ENCODE data around the gene ZFP36L2. TPM values are rescaled to one million over a fixed set of nuclear protein-coding genes. Genes with fewer than 3 reads are reported as not detected.

The ZFP36L2 gene
- total RNA-seq, 1 donor from 2014 or later: 39.8 TPM

- no peaks in the 10 kb centered on the region for H3K27me3 Mint-ChIP-seq (ENCODE audit: low read depth)
- H3K4me3 Mint-ChIP-seq: no peak overlapping the region
- no peaks in the 10 kb centered on the region for H3K9me3 Mint-ChIP-seq
- DNase-seq (ENCODE audit: low read depth, low spot score): no peak
- TF ChIP-seq CTCF (conservative IDR thresholded peaks at IDR 0.05): no peak
- H3K4me1 Mint-ChIP-seq: peaks cover 20% of the 10 kb centered on the region
- H3K27ac Mint-ChIP-seq (ENCODE audit: unreplicated experiment): peak overlapping the region; percentile 4
- H3K36me3 Mint-ChIP-seq (ENCODE audit: low read depth): peaks cover 9% of the 10 kb centered on the region
These were observed 40.3 kb upstream of the ZFP36L2 start for GRCh38 chr2:43266711-43267111.

GRCh38 chr2:43265421-43265820, 39.0 kb upstream of the ZFP36L2 start:
- Mint-ChIP-seq H3K36me3 (ENCODE audit: low read depth) (peaks cover 9% of the 10 kb centered on the region), H3K4me3 (no peak overlapping the region), H3K4me1 (peaks cover 19% of the 10 kb centered on the region), H3K9me3 (no peaks in the 10 kb centered on the region), H3K27me3 (ENCODE audit: low read depth) (no peaks in the 10 kb centered on the region), H3K27ac (ENCODE audit: unreplicated experiment) (peak overlapping the region; percentile 27)
- TF ChIP-seq CTCF (conservative IDR thresholded peaks at IDR 0.05): no peak
- DNase-seq (ENCODE audit: low read depth, low spot score): no peak

- no peak for DNase-seq (ENCODE audit: low read depth, low spot score)
- Mint-ChIP-seq H3K36me3 (ENCODE audit: low read depth) (peaks cover 9% of the 10 kb centered on the region), H3K9me3 (no peaks in the 10 kb centered on the region), H3K27ac (ENCODE audit: unreplicated experiment) (no peak overlapping the region), H3K4me3 (no peak overlapping the region), H3K4me1 (peaks cover 14% of the 10 kb centered on the region), H3K27me3 (ENCODE audit: low read depth) (no peaks in the 10 kb centered on the region)
- TF ChIP-seq CTCF (conservative IDR thresholded peaks at IDR 0.05): no peak
These were observed 38.6 kb upstream of the ZFP36L2 start for GRCh38 chr2:43265001-43265400.

- TF ChIP-seq CTCF (conservative IDR thresholded peaks at IDR 0.05): no peak
- Mint-ChIP-seq H3K36me3 (ENCODE audit: low read depth) (peaks cover 9% of the 10 kb centered on the region), H3K4me3 (no peak overlapping the region), H3K9me3 (no peaks in the 10 kb centered on the region), H3K27ac (ENCODE audit: unreplicated experiment) (no peak overlapping the region), H3K4me1 (no peaks in the 10 kb centered on the region), H3K27me3 (ENCODE audit: low read depth) (no peaks in the 10 kb centered on the region)
- no peak for DNase-seq (ENCODE audit: low read depth, low spot score)
These were observed 36.5 kb upstream of the ZFP36L2 start for GRCh38 chr2:43262951-43263350.

- TF ChIP-seq CTCF (conservative IDR thresholded peaks at IDR 0.05): no peak
- H3K4me1 Mint-ChIP-seq: no peaks in the 10 kb centered on the region
- H3K36me3 Mint-ChIP-seq (ENCODE audit: low read depth): peaks cover 9% of the 10 kb centered on the region
- no peaks in the 10 kb centered on the region for H3K9me3 Mint-ChIP-seq
- H3K27ac Mint-ChIP-seq (ENCODE audit: unreplicated experiment): peak overlapping the region; percentile 75
- H3K4me3 Mint-ChIP-seq: no peak overlapping the region
- no peak for DNase-seq (ENCODE audit: low read depth, low spot score)
- H3K27me3 Mint-ChIP-seq (ENCODE audit: low read depth): no peaks in the 10 kb centered on the region
These were observed 35.8 kb upstream of the ZFP36L2 start for GRCh38 chr2:43262239-43262638.

GRCh38 chr2:43259512-43259911, 33.1 kb upstream of the ZFP36L2 start:
- no peaks in the 10 kb centered on the region for H3K9me3 Mint-ChIP-seq
- no peaks in the 10 kb centered on the region for H3K4me1 Mint-ChIP-seq
- DNase-seq (ENCODE audit: low read depth, low spot score): no peak
- no peaks in the 10 kb centered on the region for H3K27me3 Mint-ChIP-seq (ENCODE audit: low read depth)
- TF ChIP-seq CTCF (conservative IDR thresholded peaks at IDR 0.05): no peak
- H3K27ac Mint-ChIP-seq (ENCODE audit: unreplicated experiment): no peak overlapping the region
- no peak overlapping the region for H3K4me3 Mint-ChIP-seq
- H3K36me3 Mint-ChIP-seq (ENCODE audit: low read depth): peaks cover 8% of the 10 kb centered on the region
